GM18519 (cell line): Measurements from ENCODE around the gene CHST13.

Source experiments
- ATAC-seq: cut with Tn5 transposase; IDR thresholded peaks from one replicate; pipeline ENCODE4 v1.9.1; 2021; ENCODE audit warnings: mild to moderate bottlenecking, moderate library complexity; ENCODE audit not compliant: unreplicated experiment, low FRiP score

The CHST13 gene

GRCh38 chr3:126552688-126553283 lies 28.8 kb downstream of the CHST13 start:
- no peak for ATAC-seq

GRCh38 chr3:126553284-126554084 lies 29.5 kb downstream of the CHST13 start:
- ATAC-seq, result no peak

- ATAC-seq, result no peak
These were observed 30.9 kb downstream of the CHST13 start for GRCh38 chr3:126554560-126555525.

- ATAC-seq, result no peak
These were observed 32.1 kb downstream of the CHST13 start for GRCh38 chr3:126555795-126556636.

- no peak for ATAC-seq
These were observed 32.9 kb downstream of the CHST13 start for GRCh38 chr3:126556637-126557414.

GRCh38 chr3:126557415-126557745 lies 33.4 kb downstream of the CHST13 start:
- ATAC-seq, result no peak

GRCh38 chr3:126557761-126558160 lies 33.8 kb downstream of the CHST13 start:
- ATAC-seq, result no peak

- ATAC-seq, result no peak
These were observed 34.5 kb downstream of the CHST13 start, which contains the start of gene C3orf22 for GRCh38 chr3:126558336-126559071. C3orf22 (minus strand) TSS chr3:126558932; CDS start chr3:126553390, 5,542 bp downstream.

GRCh38 chr3:126562737-126563276 lies 38.9 kb downstream of the CHST13 start:
- no peak for ATAC-seq

- no peak for ATAC-seq
These were observed 43.9 kb downstream of the CHST13 start for GRCh38 chr3:126567696-126568438.

GRCh38 chr3:126568776-126569342 lies 44.9 kb downstream of the CHST13 start:
- ATAC-seq, result no peak

GRCh38 chr3:126569390-126569975 lies 45.5 kb downstream of the CHST13 start:
- no peak for ATAC-seq

- no peak for ATAC-seq
These were observed 46.2 kb downstream of the CHST13 start for GRCh38 chr3:126570103-126570541.

GRCh38 chr3:126571078-126571477 lies 47.1 kb downstream of the CHST13 start:
- ATAC-seq, result no peak

- ATAC-seq, result no peak
These were observed 49.6 kb downstream of the CHST13 start for GRCh38 chr3:126573492-126574117.

GRCh38 chr3:126577261-126577660 lies 53.3 kb downstream of the CHST13 start:
- no peak for ATAC-seq
